ENCODE results near the gene CCBE1. TPM values are rescaled to one million over a fixed set of nuclear protein-coding genes. Genes with fewer than 3 reads are reported as not detected.

CCBE1 gene
- total RNA-seq, 1 donor from 2014 or later = 2.4 TPM

GRCh38 chr18:59570796-59571195, 126.4 kb downstream of the CCBE1 start:
- no peak for DNase-seq (ENCODE audit: low spot score)

- DNase-seq (ENCODE audit: low spot score) = peak; percentile 41
Measured at GRCh38 chr18:59570101-59570775, 127.0 kb downstream of the CCBE1 start.

- DNase-seq (ENCODE audit: low spot score) = no peak
Measured at GRCh38 chr18:59569390-59569791, 127.8 kb downstream of the CCBE1 start.

- DNase-seq (ENCODE audit: low spot score) = peak; percentile 46
Measured at GRCh38 chr18:59567431-59567830, 129.8 kb downstream of the CCBE1 start.

GRCh38 chr18:59566533-59566971, 130.7 kb downstream of the CCBE1 start:
- peak; percentile 84 for DNase-seq (ENCODE audit: low spot score)

- no peak for DNase-seq (ENCODE audit: low spot score)
Measured at GRCh38 chr18:59565957-59566356, 131.3 kb downstream of the CCBE1 start.

GRCh38 chr18:59564561-59564960, 132.7 kb downstream of the CCBE1 start:
- DNase-seq (ENCODE audit: low spot score) = no peak

GRCh38 chr18:59563176-59563785, 133.9 kb downstream of the CCBE1 start:
- DNase-seq (ENCODE audit: low spot score) = no peak

- DNase-seq (ENCODE audit: low spot score) = no peak
Measured at GRCh38 chr18:59562751-59563150, 134.5 kb downstream of the CCBE1 start.

GRCh38 chr18:59561612-59562011, 135.6 kb downstream of the CCBE1 start:
- no peak for DNase-seq (ENCODE audit: low spot score)

GRCh38 chr18:59560556-59560955, 136.7 kb downstream of the CCBE1 start:
- no peak for DNase-seq (ENCODE audit: low spot score)

- DNase-seq (ENCODE audit: low spot score) = no peak
Measured at GRCh38 chr18:59559528-59559927, 137.7 kb downstream of the CCBE1 start.

- no peak for DNase-seq (ENCODE audit: low spot score)
Measured at GRCh38 chr18:59555995-59556659, 141.1 kb downstream of the CCBE1 start.

- peak; percentile 72 for DNase-seq (ENCODE audit: low spot score)
Measured at GRCh38 chr18:59554796-59555335, 142.4 kb downstream of the CCBE1 start.

- no peak for DNase-seq (ENCODE audit: low spot score)
Measured at GRCh38 chr18:59553273-59553870, 143.9 kb downstream of the CCBE1 start.

- no peak for DNase-seq (ENCODE audit: low spot score)
Measured at GRCh38 chr18:59551902-59552635, 145.2 kb downstream of the CCBE1 start.

GRCh38 chr18:59550174-59550516, 147.1 kb downstream of the CCBE1 start:
- DNase-seq (ENCODE audit: low spot score) = no peak

GRCh38 chr18:59549503-59550173, 147.6 kb downstream of the CCBE1 start:
- no peak for DNase-seq (ENCODE audit: low spot score)

- DNase-seq (ENCODE audit: low spot score) = peak; percentile 56
Measured at GRCh38 chr18:59547581-59548182, 149.5 kb downstream of the CCBE1 start.

GRCh38 chr18:59546188-59546587, 151.0 kb downstream of the CCBE1 start:
- no peak for DNase-seq (ENCODE audit: low spot score)

GRCh38 chr18:59540780-59541179, 156.4 kb downstream of the CCBE1 start:
- no peak for DNase-seq (ENCODE audit: low spot score)

Data from umbilical cord (tissue), 2 donors.